Kidney (tissue), 14 donors: ENCODE measurements around the gene FBXL4. TPM values are rescaled to one million over a fixed set of nuclear protein-coding genes. Genes with fewer than 3 reads are reported as not detected.

Experiments
- DNase-seq, 5 donors: peaks; one replicate each; pipeline ENCODE4 v3.0.0-alpha.2; 2013 to 2020
- FAIRE-seq: peaks from 2 replicates; lab custom pipeline; 2012; peaks lifted over from hg19 to GRCh38; lab: Jason Lieb, UNC
- H3K27ac ChIP-seq, 2 donors: one replicate each; pipeline ENCODE4 v1.7.0; 2013; ENCODE audit warnings: low read depth in 2 of 2, low read length in 2 of 2, inconsistent platforms in 1 of 2
- H3K27me3 ChIP-seq: one replicate; pipeline ENCODE4 v1.7.1; 2013; ENCODE audit warnings: low read length, inconsistent platforms; ENCODE audit not compliant: control insufficient read depth, insufficient read depth
- H3K36me3 ChIP-seq, 3 donors: one replicate each; pipeline versions ENCODE4 v1.7.0 to v1.7.1; 2013; ENCODE audit warnings: low read length in 3 of 3, control low read depth in 1 of 3, inconsistent platforms in 1 of 3; ENCODE audit not compliant: insufficient read depth in 3 of 3, control insufficient read depth in 2 of 3
- H3K4me1 ChIP-seq, 3 donors: one replicate each; pipeline versions ENCODE4 v1.7.0 to v1.7.1; 2013; ENCODE audit warnings: low read length in 3 of 3, inconsistent platforms in 1 of 3, low read depth in 1 of 3; ENCODE audit not compliant: control insufficient read depth in 2 of 3, insufficient read depth in 2 of 3
- H3K4me3 ChIP-seq, 3 donors: one replicate each; pipeline versions ENCODE4 v1.7.0 to v1.8.1; 2013; ENCODE audit warnings: low read length in 3 of 3, control low read depth in 1 of 3, inconsistent platforms in 1 of 3
- H3K9ac ChIP-seq, 3 donors: one replicate each; pipeline versions ENCODE4 v1.7.0 to v1.7.1; 2013; ENCODE audit warnings: low read length in 3 of 3, control low read depth in 1 of 3, inconsistent platforms in 1 of 3
- H3K9me3 ChIP-seq, 3 donors: one replicate each; pipeline versions ENCODE4 v1.7.0 to v1.7.1; 2013; ENCODE audit warnings: low read length in 3 of 3, control low read depth in 1 of 3, inconsistent platforms in 1 of 3; ENCODE audit not compliant: control insufficient read depth in 2 of 3, insufficient read depth in 1 of 3
- CTCF ChIP-seq: IDR thresholded peaks from 3 replicates; pipeline ENCODE4 v1.5.1; 2012; ENCODE audit warnings: mild to moderate bottlenecking, moderate library complexity, borderline replicate concordance; ENCODE audit not compliant: insufficient read depth; ENCODE audit errors: extremely low read depth
- intact Hi-C: fragments of 100-400 bp; cut with DNase I; formaldehyde crosslinking; loops from one replicate; pipeline ENCODE4 v1.11.1; 2022
- polyA plus RNA-seq: library from polyadenylated mRNA; stranded (reverse); fragments of 350-450 nt; fragmentation: Illumina TruSeq; extraction: RNeasy Lipid Tissue Mini Kit (QIAGEN cat#74804); gene quantifications from one replicate; pipeline ENCODE4 v1.2.3, GENCODE V29; 2014; ENCODE audit warnings: low read depth, low replicate concordance; ENCODE audit not compliant: insufficient read depth
- total RNA-seq: library from RNA; stranded (reverse); fragmentation: NEBNext Ultra II Directional; extraction: Animal tissue kit (Norgen Biotek cat#: 25700); gene quantifications from one replicate; pipeline ENCODE4 v1.2.1, GENCODE V29; 2021
- donor health status: control.
- donor health status: control.
- donor health status: control.
- donor health status: control.
- donor health status: control.
- donor health status: DM: yes; HTN: yes; CAD: no.
- donor health status: Normal renal cell carcinoma (clear cell type).

FBXL4 gene
- total and polyA plus RNA-seq, 2 donors from 2014 or later = 7.6 to 25.8 TPM

DNA sequence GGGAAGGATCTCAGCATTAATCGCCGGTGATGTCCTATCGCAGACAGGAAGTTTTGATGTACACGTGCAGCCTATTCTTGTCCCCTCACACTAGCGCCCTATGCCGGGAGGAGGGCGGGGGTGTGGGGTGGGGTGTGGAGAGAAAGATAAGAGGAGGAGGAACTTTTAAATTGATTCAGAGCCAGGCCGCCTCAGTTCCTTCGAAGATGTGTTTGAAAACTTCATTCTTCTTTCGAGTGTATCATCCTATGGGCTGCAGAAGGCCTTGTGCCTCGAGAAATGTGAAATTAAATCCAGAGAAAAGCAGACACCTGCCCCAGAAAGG, 115.8 kb downstream of the FBXL4 start:
- no peak overlapping the region for H3K4me3 ChIP-seq
- intact Hi-C loops = no loop called here
- H3K9ac ChIP-seq = no peak overlapping the region
- H3K27ac ChIP-seq = no peak overlapping the region
- H3K4me1 ChIP-seq = peaks cover 0 to 19% (median 4%) of the 10 kb centered on the region in 3 donors
- H3K9me3 ChIP-seq = no peaks in the 10 kb centered on the region
- no peaks in the 10 kb centered on the region for H3K36me3 ChIP-seq
- FAIRE-seq (no peak), DNase-seq (no peak)
- H3K27me3 ChIP-seq = peaks cover 68% of the 10 kb centered on the region
- no peak for TF ChIP-seq CTCF

- Histone ChIP-seq H3K4me3 (no peak overlapping the region), H3K9ac (no peak overlapping the region), H3K27me3 (peaks cover 68% of the 10 kb centered on the region), H3K36me3 (no peaks in the 10 kb centered on the region), H3K27ac (no peak overlapping the region), H3K9me3 (no peaks in the 10 kb centered on the region), H3K4me1 (peaks cover 0 to 19% (median 4%) of the 10 kb centered on the region in 3 donors)
- intact Hi-C loops = no loop called here
- FAIRE-seq (no peak), DNase-seq (peak in 2 of 5 donors; percentile 24 to 73)
- TF ChIP-seq CTCF = no peak
Measured at GRCh38 chr6:98831057-98831958, 116.4 kb downstream of the FBXL4 start.

DNA sequence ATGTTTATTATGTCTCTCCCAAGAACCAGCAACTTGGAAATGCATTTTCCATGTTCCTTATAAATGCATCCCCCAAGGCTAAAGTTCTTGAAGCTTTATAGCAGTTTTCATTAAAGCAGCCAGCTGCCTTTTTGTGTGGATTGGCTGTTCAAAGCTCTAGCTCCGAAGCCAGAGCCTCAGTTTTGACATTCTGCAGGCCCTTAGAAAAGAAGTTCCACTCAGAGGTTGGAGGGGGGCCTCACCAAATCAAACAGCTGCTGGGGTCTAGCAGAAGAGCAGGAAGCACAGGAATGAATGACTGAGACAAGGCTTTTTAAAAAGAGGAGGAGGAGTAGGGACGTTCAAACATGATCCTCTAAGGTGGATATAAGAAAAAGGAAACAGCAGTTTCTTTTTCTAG, 117.6 kb downstream of the FBXL4 start:
- intact Hi-C loops = no loop called here
- Histone ChIP-seq H3K4me3 (no peak overlapping the region), H3K36me3 (no peaks in the 10 kb centered on the region), H3K4me1 (peaks cover 0 to 15% (median 4%) of the 10 kb centered on the region in 3 donors), H3K27me3 (peaks cover 71% of the 10 kb centered on the region), H3K9ac (no peak overlapping the region), H3K9me3 (no peaks in the 10 kb centered on the region), H3K27ac (no peak overlapping the region)
- no peak for FAIRE-seq
- no peak for TF ChIP-seq CTCF
- DNase-seq = no peak
